ENCODE measurements around the gene SETD7. TPM values are rescaled to one million over a fixed set of nuclear protein-coding genes. Genes with fewer than 3 reads are reported as not detected.

Gene SETD7
- total RNA-seq, 1 experiment from 2014 or later = 52.8 TPM

DNA sequence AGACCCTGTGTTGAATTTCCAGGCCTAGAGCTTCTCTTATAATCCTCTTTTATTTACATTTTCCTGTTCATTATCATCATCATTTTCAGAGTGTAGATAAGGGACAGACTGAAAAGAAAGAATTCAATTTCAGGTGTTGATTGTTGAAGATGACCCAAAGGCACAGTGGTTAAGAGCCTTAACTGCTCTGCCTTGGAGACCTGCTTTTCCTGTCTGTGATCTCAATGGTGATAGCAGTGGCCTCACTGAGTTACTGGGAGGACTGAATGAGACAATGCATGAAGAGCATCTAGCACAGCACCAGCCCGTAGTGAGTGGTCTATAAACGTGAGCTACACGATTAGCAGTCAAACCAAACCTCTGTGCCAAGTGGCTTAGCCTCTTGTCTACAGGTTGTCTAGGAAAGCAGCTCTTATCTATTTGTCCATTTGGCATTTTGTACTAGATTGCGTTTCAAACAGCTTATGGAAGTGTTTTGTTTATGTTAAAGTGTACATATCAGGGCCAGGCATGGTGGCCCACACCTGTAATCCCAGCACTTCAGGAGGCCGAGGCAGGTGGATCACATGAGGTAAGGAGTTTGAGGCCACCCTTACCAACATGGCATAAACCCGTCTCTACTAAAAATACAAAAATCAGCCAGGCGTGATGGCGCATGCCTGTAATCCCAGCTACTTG, 41.5 kb downstream of the SETD7 start:
- Histone ChIP-seq H3K9me3 (ENCODE audit: low read depth, low read length, poor library complexity, severe bottlenecking) (no peaks in the 10 kb centered on the region), H3K27ac (ENCODE audit: low read depth, low read length, poor library complexity, severe bottlenecking) (no peak overlapping the region), H3K27me3 (replicated peaks; ENCODE audit: insufficient read depth, low read depth, low read length, poor library complexity) (no peaks in the 10 kb centered on the region), H3K4me1 (ENCODE audit: insufficient read depth, low read length, poor library complexity, severe bottlenecking) (peaks cover 7% of the 10 kb centered on the region), H3K36me3 (ENCODE audit: insufficient read depth, low read length, poor library complexity, severe bottlenecking) (peaks cover 49% of the 10 kb centered on the region), H3K4me3 (ENCODE audit: low read depth, low read length, poor library complexity, severe bottlenecking) (no peak overlapping the region)
- intact Hi-C loops (cut with micrococcal nuclease; ENCODE audit: unreplicated experiment) = loop anchor here (10.0 kb wide), 1 partner anchor 330 kb away; no protein-coding TSS in a partner anchor
- TF ChIP-seq, protein P1, sequence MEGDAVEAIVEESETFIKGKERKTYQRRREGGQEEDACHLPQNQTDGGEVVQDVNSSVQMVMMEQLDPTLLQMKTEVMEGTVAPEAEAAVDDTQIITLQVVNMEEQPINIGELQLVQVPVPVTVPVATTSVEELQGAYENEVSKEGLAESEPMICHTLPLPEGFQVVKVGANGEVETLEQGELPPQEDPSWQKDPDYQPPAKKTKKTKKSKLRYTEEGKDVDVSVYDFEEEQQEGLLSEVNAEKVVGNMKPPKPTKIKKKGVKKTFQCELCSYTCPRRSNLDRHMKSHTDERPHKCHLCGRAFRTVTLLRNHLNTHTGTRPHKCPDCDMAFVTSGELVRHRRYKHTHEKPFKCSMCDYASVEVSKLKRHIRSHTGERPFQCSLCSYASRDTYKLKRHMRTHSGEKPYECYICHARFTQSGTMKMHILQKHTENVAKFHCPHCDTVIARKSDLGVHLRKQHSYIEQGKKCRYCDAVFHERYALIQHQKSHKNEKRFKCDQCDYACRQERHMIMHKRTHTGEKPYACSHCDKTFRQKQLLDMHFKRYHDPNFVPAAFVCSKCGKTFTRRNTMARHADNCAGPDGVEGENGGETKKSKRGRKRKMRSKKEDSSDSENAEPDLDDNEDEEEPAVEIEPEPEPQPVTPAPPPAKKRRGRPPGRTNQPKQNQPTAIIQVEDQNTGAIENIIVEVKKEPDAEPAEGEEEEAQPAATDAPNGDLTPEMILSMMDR (conservative IDR thresholded peaks at IDR 0.05; ENCODE audit: low read depth, low read length) = no peak
- TF ChIP-seq EZH2 (IDR thresholded peaks at IDR 0.05; ENCODE audit: borderline replicate concordance, low read depth, low read length, poor library complexity, severe bottlenecking) = no peak
- POLR2A ChIA-PET (ENCODE audit: low non-redundant PET) = no interaction called here
- CTCF ChIA-PET = no interaction called here
- BruUV-seq (replicated peaks) = no TSS peak
- no peak for DNase-seq (ENCODE audit: low spot score)

DNA sequence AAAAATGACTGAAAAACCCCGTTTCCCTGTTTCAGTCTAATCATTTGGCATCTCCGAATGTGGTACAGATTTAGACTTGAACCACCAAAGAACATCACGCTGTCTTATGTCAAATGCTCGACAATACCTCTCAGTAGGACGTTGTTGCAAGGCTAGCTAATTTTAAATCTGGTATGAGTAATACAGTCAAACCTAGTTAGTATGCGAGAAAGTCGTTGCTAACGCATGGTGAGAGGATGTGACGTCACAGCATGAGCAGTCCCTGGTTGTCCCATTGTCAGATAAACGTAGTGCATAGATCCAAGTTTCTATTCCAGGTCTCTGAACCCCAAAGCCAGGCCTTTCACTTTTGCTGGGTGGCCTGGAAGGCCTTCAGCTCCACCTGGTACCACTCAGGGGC, 44.7 kb downstream of the SETD7 start:
- DNase-seq (ENCODE audit: low spot score) = peak; percentile 89
- Histone ChIP-seq H3K4me3 (ENCODE audit: low read depth, low read length, poor library complexity, severe bottlenecking) (no peak overlapping the region), H3K27ac (ENCODE audit: low read depth, low read length, poor library complexity, severe bottlenecking) (peak overlapping the region; percentile 43), H3K36me3 (ENCODE audit: insufficient read depth, low read length, poor library complexity, severe bottlenecking) (peaks cover 29% of the 10 kb centered on the region), H3K4me1 (ENCODE audit: insufficient read depth, low read length, poor library complexity, severe bottlenecking) (peaks cover 7% of the 10 kb centered on the region), H3K9me3 (ENCODE audit: low read depth, low read length, poor library complexity, severe bottlenecking) (no peaks in the 10 kb centered on the region), H3K27me3 (replicated peaks; ENCODE audit: insufficient read depth, low read depth, low read length, poor library complexity) (no peaks in the 10 kb centered on the region)
- ChIA-PET POLR2A (ENCODE audit: low non-redundant PET) (no interaction called here), CTCF (no interaction called here)
- no TSS peak for BruUV-seq (replicated peaks)
- TF ChIP-seq EZH2 (IDR thresholded peaks at IDR 0.05; ENCODE audit: borderline replicate concordance, low read depth, low read length, poor library complexity, severe bottlenecking) = no peak
- TF ChIP-seq, protein P1 (conservative IDR thresholded peaks at IDR 0.05; ENCODE audit: low read depth, low read length) = no peak
- intact Hi-C loops (cut with micrococcal nuclease; ENCODE audit: unreplicated experiment) = loop anchor here (10.0 kb wide), 1 partner anchor 327 kb away; no protein-coding TSS in a partner anchor

DNA sequence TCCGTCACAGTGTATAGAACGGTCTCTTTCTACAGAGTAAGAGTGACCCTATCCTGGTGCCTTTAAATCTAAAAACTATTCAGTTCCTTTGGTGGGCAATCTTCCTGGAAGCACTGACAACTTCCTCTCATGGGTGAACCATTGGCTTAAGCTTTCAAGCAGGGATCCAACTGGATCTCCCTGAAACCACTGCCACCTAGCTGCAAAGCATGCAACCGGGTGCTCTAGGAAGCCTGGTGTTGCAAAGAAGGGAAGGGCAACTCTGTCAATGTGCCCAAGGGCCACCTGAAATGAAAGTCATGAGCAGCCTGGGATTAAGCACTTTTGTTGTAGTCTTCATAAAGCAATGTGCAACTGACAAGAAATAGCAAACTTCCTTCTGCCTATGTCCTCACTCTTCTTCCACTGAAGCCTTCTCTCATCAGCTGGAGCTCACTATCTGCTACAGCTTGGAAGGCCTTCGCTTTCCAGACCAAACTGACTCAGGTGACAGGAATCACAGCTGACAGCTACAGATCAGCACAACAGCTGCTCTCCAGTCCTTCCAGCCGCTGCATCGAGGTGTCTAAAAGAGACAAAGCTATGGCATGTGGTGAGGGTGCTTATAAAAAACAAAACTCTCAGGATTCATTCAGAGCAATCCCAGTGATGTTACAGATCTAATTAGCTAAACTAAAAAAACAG, 46.1 kb downstream of the SETD7 start:
- intact Hi-C loops (cut with micrococcal nuclease; ENCODE audit: unreplicated experiment) = loop anchor here (10.0 kb wide), 1 partner anchor 325 kb away; no protein-coding TSS in a partner anchor
- TF ChIP-seq, protein P1 (conservative IDR thresholded peaks at IDR 0.05; ENCODE audit: low read depth, low read length) = peak; percentile 59
- no peak for TF ChIP-seq EZH2 (IDR thresholded peaks at IDR 0.05; ENCODE audit: borderline replicate concordance, low read depth, low read length, poor library complexity, severe bottlenecking)
- Histone ChIP-seq H3K9me3 (ENCODE audit: low read depth, low read length, poor library complexity, severe bottlenecking) (no peaks in the 10 kb centered on the region), H3K27me3 (replicated peaks; ENCODE audit: insufficient read depth, low read depth, low read length, poor library complexity) (no peaks in the 10 kb centered on the region), H3K27ac (ENCODE audit: low read depth, low read length, poor library complexity, severe bottlenecking) (no peak overlapping the region), H3K36me3 (ENCODE audit: insufficient read depth, low read length, poor library complexity, severe bottlenecking) (peaks cover 25% of the 10 kb centered on the region), H3K4me3 (ENCODE audit: low read depth, low read length, poor library complexity, severe bottlenecking) (no peak overlapping the region), H3K4me1 (ENCODE audit: insufficient read depth, low read length, poor library complexity, severe bottlenecking) (peaks cover 7% of the 10 kb centered on the region)
- BruUV-seq (replicated peaks) = no TSS peak
- ChIA-PET POLR2A (ENCODE audit: low non-redundant PET) (no interaction called here), CTCF (no interaction called here)
- peak; percentile 40 for DNase-seq (ENCODE audit: low spot score)

Data from A673 (cell line).